Common myeloid progenitor, CD34-positive (primary cell): ENCODE results near the gene TLL2.

Source experiments
- CTCF ChIA-PET: fragments of 350-600 bp; sonication (Branson Sonifier 250); formaldehyde crosslinking; loops from one replicate; lab custom pipeline; 2021; ENCODE audit warnings: antibody characterized with exemption; lab: Charles Lee
- POLR2A ChIA-PET: fragments of 350-600 bp; sonication (Branson Sonifier 250); formaldehyde crosslinking; loops from one replicate; lab custom pipeline; 2021; ENCODE audit warnings: antibody characterized with exemption; lab: Charles Lee
- DNase-seq, 3 donors: peaks; one replicate each; pipeline versions ENCODE4 v3.0.0 to v3.0.0-alpha.2; 2013
- H3K27ac ChIP-seq, 2 experiments: 1 replicate in 1 of 2; 2 replicates in 1 of 2; pipeline ENCODE4 v1.7.0; 2013; ENCODE audit warnings: inconsistent platforms in 2 of 2, low read length in 2 of 2, mild to moderate bottlenecking in 2 of 2, low read depth in 1 of 2, moderate library complexity in 1 of 2; ENCODE audit not compliant: severe bottlenecking in 2 of 2, insufficient read depth in 1 of 2, poor library complexity in 1 of 2
- H3K27me3 ChIP-seq, 5 experiments: replicated peaks in 2 of 5; 1 replicate in 3 of 5; 2 replicates in 2 of 5; pipeline versions ENCODE4 v1.6.1 to v1.7.0; 2013; ENCODE audit warnings: low read length in 4 of 5, mild to moderate bottlenecking in 2 of 5, moderate library complexity in 2 of 5, inconsistent platforms in 1 of 5; ENCODE audit not compliant: insufficient read depth in 5 of 5, control insufficient read depth in 4 of 5
- H3K36me3 ChIP-seq, 4 experiments: 1 replicate in 2 of 4; 2 replicates in 2 of 4; pipeline versions ENCODE4 v1.6.1 to v1.7.0; 2013; ENCODE audit warnings: low read length in 3 of 4, control low read depth in 1 of 4, mild to moderate bottlenecking in 1 of 4; ENCODE audit not compliant: control insufficient read depth in 4 of 4, insufficient read depth in 4 of 4
- H3K4me1 ChIP-seq, 4 experiments: 1 replicate in 3 of 4; 2 replicates in 1 of 4; pipeline versions ENCODE4 v1.6.1 to v1.7.1; 2013; ENCODE audit warnings: low read length in 3 of 4, mild to moderate bottlenecking in 3 of 4, control low read depth in 1 of 4, inconsistent platforms in 1 of 4, moderate library complexity in 1 of 4; ENCODE audit not compliant: control insufficient read depth in 4 of 4, insufficient read depth in 4 of 4; ENCODE audit errors: control extremely low read depth in 1 of 4
- H3K4me3 ChIP-seq, 7 experiments: 1 replicate in 4 of 7; 2 replicates in 3 of 7; pipeline versions ENCODE4 v1.5.1 to v1.7.0; 2013; ENCODE audit warnings: mild to moderate bottlenecking in 7 of 7, low read length in 6 of 7, moderate library complexity in 6 of 7, inconsistent platforms in 2 of 7, low read depth in 2 of 7, control low read depth in 1 of 7; ENCODE audit not compliant: insufficient read depth in 4 of 7, control insufficient read depth in 1 of 7; ENCODE audit errors: extremely low read depth in 1 of 7
- H3K9me3 ChIP-seq, 5 experiments: 1 replicate in 4 of 5; 2 replicates in 1 of 5; pipeline versions ENCODE4 v1.6.1 to v1.7.1; 2013; ENCODE audit warnings: low read length in 4 of 5, mild to moderate bottlenecking in 2 of 5, inconsistent platforms in 1 of 5, low read depth in 1 of 5, moderate library complexity in 1 of 5; ENCODE audit not compliant: control insufficient read depth in 4 of 5, insufficient read depth in 2 of 5; ENCODE audit errors: control extremely low read depth in 1 of 5
- WGBS: methylation state at CpG from one replicate; pipeline ENCODE4 v1.1.5; 2013; ENCODE audit not compliant: insufficient coverage; 5-methylcytosine and 5-hydroxymethylcytosine counted together

Gene TLL2

DNA sequence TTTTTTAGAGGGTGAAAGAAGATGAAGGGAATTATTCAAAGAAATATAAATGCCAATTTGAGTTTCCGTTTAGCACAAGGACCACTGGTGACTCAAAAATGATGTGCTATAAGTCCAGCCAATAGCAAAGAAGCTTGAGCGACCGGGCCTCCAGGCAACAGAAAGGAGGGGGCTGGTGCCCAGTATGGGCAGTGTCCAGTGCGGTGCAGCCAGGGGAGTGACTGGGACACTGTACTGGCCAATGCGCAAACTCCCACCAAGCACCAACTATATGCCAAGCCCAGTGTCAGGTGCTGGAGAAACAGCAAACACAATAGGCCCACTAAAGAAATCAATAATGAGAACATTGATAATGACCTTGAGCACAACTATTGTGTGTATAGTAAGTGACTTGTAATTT is 144.8 kb downstream of the TLL2 start:
- H3K27ac ChIP-seq: no peak overlapping the region
- DNase-seq: no peak
- H3K36me3 ChIP-seq: no peaks in the 10 kb centered on the region
- H3K4me1 ChIP-seq: no peaks in the 10 kb centered on the region
- no peak overlapping the region for H3K4me3 ChIP-seq
- ChIA-PET POLR2A (no interaction called here), CTCF (interaction anchor here (0.7 kb wide), 1 partner anchor 353 kb away, joined by 3 read pairs; no protein-coding TSS in a partner anchor)
- WGBS: 93% methylated on average over 3 of the region's 5 CpGs
- no peaks in the 10 kb centered on the region for H3K9me3 ChIP-seq
- peaks cover 0 to 5% (median 0%) of the 10 kb centered on the region in 5 experiments for H3K27me3 ChIP-seq

DNA sequence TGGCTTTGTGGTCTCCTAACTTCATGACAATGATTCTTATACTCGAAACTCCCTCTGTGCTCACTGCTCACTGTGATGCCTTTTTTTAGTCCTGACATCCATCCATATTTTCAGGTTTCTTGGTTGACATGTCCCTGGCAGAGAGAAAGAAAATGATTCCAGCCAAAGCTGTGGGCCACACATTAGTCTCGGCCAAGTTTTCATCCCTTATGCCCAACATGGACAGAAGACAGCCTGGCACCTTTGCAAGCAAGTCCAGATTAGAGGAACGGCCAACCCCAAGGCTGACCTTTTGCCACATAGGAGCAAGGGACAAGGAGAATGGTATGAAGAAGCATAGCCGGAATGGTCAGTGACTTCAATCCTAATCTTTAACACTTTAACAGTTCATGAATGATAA is 146.3 kb downstream of the TLL2 start:
- H3K4me3 ChIP-seq: no peak overlapping the region
- CTCF ChIA-PET: interaction anchor here (1.0 to 3.7 kb wide), 3 partner anchors 9 to 27 kb away, joined by 3 to 29 read pairs (median 4); no protein-coding TSS in a partner anchor
- H3K9me3 ChIP-seq: peaks cover 0 to 1% (median 0%) of the 10 kb centered on the region in 5 experiments
- no peaks in the 10 kb centered on the region for H3K36me3 ChIP-seq
- POLR2A ChIA-PET: no interaction called here
- H3K27ac ChIP-seq: no peak overlapping the region
- WGBS: 85% methylated on average over 2 of the region's 4 CpGs
- no peaks in the 10 kb centered on the region for H3K4me1 ChIP-seq
- no peak for DNase-seq
- peaks cover 0 to 5% (median 0%) of the 10 kb centered on the region in 5 experiments for H3K27me3 ChIP-seq

DNA sequence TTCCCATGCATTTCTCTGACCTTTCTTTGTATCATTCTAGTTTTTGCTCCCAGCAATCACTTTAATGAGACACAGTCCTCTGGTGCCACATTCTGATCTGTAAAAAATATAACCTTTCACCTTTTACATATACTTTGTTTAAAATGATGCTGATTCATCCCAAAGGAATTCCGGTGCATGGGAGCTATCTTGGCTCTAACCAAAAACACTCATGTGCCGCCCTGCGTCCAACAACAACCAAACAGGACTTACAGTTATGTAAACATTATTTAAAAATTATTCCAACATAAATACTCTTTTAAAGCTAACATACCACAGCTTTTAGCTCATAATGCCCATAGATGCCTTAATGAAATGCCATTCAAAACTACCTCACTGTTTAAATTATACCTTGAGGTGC is 147.2 kb downstream of the TLL2 start:
- no peaks in the 10 kb centered on the region for H3K36me3 ChIP-seq
- no peak overlapping the region for H3K27ac ChIP-seq
- H3K4me3 ChIP-seq: no peak overlapping the region
- CTCF ChIA-PET: interaction anchor here (3.7 kb wide), 1 partner anchor 10 kb away, joined by 29 read pairs; no protein-coding TSS in a partner anchor
- DNase-seq: no peak
- H3K9me3 ChIP-seq: peaks cover 0 to 1% (median 0%) of the 10 kb centered on the region in 5 experiments
- POLR2A ChIA-PET: no interaction called here
- peaks cover 0 to 2% (median 0%) of the 10 kb centered on the region in 5 experiments for H3K27me3 ChIP-seq
- no peaks in the 10 kb centered on the region for H3K4me1 ChIP-seq
- 100% methylated on average over 3 of the region's 3 CpGs for WGBS

GRCh38 chr10:96365571-96365970 is 148.2 kb downstream of the TLL2 start:
- Histone ChIP-seq H3K9me3 (peaks cover 0 to 1% (median 0%) of the 10 kb centered on the region in 5 experiments), H3K36me3 (no peaks in the 10 kb centered on the region), H3K27me3 (peaks cover 0 to 2% (median 0%) of the 10 kb centered on the region in 5 experiments), H3K27ac (no peak overlapping the region), H3K4me1 (no peaks in the 10 kb centered on the region), H3K4me3 (no peak overlapping the region)
- POLR2A ChIA-PET: no interaction called here
- CTCF ChIA-PET: interaction anchor here (1.7 to 3.7 kb wide), 2 partner anchors 9 to 11 kb away, joined by 5 to 29 read pairs; no protein-coding TSS in a partner anchor
- 100% methylated on average over 3 of the region's 3 CpGs for WGBS
- DNase-seq: no peak

DNA sequence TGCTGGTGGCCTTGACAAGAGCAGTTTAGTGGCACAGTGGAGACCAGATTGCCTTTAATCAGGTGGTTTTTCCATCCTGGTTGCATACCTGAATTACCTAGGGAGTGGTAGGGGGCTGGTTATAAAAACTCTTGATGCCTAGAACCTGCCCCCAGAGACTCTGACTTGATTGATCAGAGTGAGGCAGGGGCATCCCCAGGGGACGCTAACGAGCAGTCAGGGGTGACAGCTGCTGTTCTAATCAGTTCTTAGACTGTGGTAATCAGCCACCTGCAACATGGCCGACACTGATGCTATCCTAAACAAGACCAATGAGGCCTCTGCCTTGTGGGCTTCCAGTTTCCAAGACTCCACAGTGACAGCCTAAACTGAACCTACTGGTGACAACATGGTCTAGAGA is 153.0 kb downstream of the TLL2 start:
- H3K27me3 ChIP-seq: peaks cover 0 to 14% (median 0%) of the 10 kb centered on the region in 5 experiments
- H3K4me3 ChIP-seq: no peak overlapping the region
- DNase-seq: no peak
- H3K9me3 ChIP-seq: peaks cover 0 to 1% (median 0%) of the 10 kb centered on the region in 5 experiments
- CTCF ChIA-PET: interaction anchor here (2.0 to 2.1 kb wide), 2 partner anchors 10 to 14 kb away, joined by 6 to 10 read pairs; no protein-coding TSS in a partner anchor
- H3K27ac ChIP-seq: no peak overlapping the region
- WGBS: 95% methylated on average over 3 of the region's 3 CpGs
- POLR2A ChIA-PET: no interaction called here
- no peaks in the 10 kb centered on the region for H3K4me1 ChIP-seq
- no peaks in the 10 kb centered on the region for H3K36me3 ChIP-seq

DNA sequence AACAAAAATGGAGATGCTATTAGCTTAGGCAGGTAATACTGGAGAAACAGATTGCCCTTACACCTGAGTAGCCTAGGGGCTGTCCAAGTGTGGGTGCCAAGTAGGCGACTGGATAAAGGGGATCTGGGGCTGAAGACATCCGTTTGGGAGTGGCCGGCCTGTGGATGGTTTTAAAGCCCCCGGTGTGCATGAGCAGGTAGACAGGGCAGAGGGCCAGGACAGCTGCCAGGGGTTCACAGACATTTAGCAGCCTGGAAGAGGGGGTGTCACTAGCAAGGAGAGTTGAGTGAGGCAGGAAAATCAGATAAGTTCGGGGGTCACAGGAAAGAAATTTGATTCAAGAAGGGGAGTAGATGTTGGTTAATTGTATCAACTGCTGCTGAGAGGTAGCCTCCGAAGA is 153.4 kb downstream of the TLL2 start:
- ChIA-PET CTCF (no interaction called here), POLR2A (no interaction called here)
- H3K27ac ChIP-seq: no peak overlapping the region
- DNase-seq: no peak
- H3K27me3 ChIP-seq: peaks cover 0 to 15% (median 0%) of the 10 kb centered on the region in 5 experiments
- H3K4me1 ChIP-seq: no peaks in the 10 kb centered on the region
- H3K36me3 ChIP-seq: no peaks in the 10 kb centered on the region
- WGBS: 92% methylated on average over 6 of the region's 6 CpGs
- peaks cover 0 to 1% (median 0%) of the 10 kb centered on the region in 5 experiments for H3K9me3 ChIP-seq
- H3K4me3 ChIP-seq: no peak overlapping the region

GRCh38 chr10:96359616-96360015 is 154.1 kb downstream of the TLL2 start:
- Histone ChIP-seq H3K36me3 (no peaks in the 10 kb centered on the region), H3K27me3 (peaks cover 0 to 15% (median 0%) of the 10 kb centered on the region in 5 experiments), H3K9me3 (peaks cover 0 to 1% (median 0%) of the 10 kb centered on the region in 5 experiments), H3K4me3 (no peak overlapping the region), H3K27ac (no peak overlapping the region), H3K4me1 (no peaks in the 10 kb centered on the region)
- DNase-seq: no peak
- WGBS: 100% methylated on average over 6 of the region's 6 CpGs
- ChIA-PET CTCF (no interaction called here), POLR2A (no interaction called here)
